GM13977 (cell line): ENCODE data around the gene AGPAT3.

Experiments
- DNase-seq: peaks from one replicate; pipeline ENCODE4 v3.0.0; 2012; ENCODE audit warnings: low spot score
- CTCF ChIP-seq: IDR thresholded peaks from 2 replicates; pipeline ENCODE4 v1.5.1; 2012; ENCODE audit warnings: mild to moderate bottlenecking, control low read depth; ENCODE audit not compliant: insufficient read depth; ENCODE audit errors: extremely low read depth, missing control alignments
- in situ Hi-C: fragments of 300-500 bp; cut with MboI; formaldehyde crosslinking; loops from one replicate; pipeline ENCODE4 v1.12.0; 2022; ENCODE audit warnings: low sequenced_read_pairs, low pct_unique_long_range_greater_than_20kb, mixed read lengths, inconsistent platforms; ENCODE audit not compliant: unreplicated experiment

Gene AGPAT3

GRCh38 chr21:43951911-43952703 is 87.1 kb downstream of the AGPAT3 start:
- DNase-seq = no peak
- TF ChIP-seq CTCF = no peak
- in situ Hi-C loops = no loop called here

- in situ Hi-C loops = no loop called here
- no peak for TF ChIP-seq CTCF
- no peak for DNase-seq
These were observed 88.0 kb downstream of the AGPAT3 start for GRCh38 chr21:43953021-43953420.

- no peak for DNase-seq
- in situ Hi-C loops = no loop called here
- no peak for TF ChIP-seq CTCF
These were observed 89.0 kb downstream of the AGPAT3 start for GRCh38 chr21:43954042-43954441.

GRCh38 chr21:43954896-43955295 is 89.9 kb downstream of the AGPAT3 start:
- DNase-seq = no peak
- in situ Hi-C loops = no loop called here
- no peak for TF ChIP-seq CTCF

- in situ Hi-C loops = no loop called here
- no peak for TF ChIP-seq CTCF
- no peak for DNase-seq
These were observed 91.1 kb downstream of the AGPAT3 start for GRCh38 chr21:43956019-43956669.

- in situ Hi-C loops = no loop called here
- no peak for TF ChIP-seq CTCF
- no peak for DNase-seq
These were observed 91.6 kb downstream of the AGPAT3 start for GRCh38 chr21:43956670-43957035.
